ENCODE measurements around the gene CTXND1. TPM values are rescaled to one million over a fixed set of nuclear protein-coding genes. Genes with fewer than 3 reads are reported as not detected.
"Not testable (repeated sequence)": the region's sequence is repeated elsewhere in the genome, so short reads cannot be mapped to it uniquely, and the experiment has no call there.

CTXND1 gene
- not detected for total RNA-seq

- DNase-seq: no peak
- peaks cover 7% of the 10 kb centered on the region for H3K4me1 Mint-ChIP-seq
- no peak within 1 kb of the TSS for H3K27ac Mint-ChIP-seq
- no peaks in the 10 kb centered on the region for H3K9me3 Mint-ChIP-seq
- no peaks in the 10 kb centered on the region for H3K36me3 Mint-ChIP-seq (ENCODE audit: low read depth)
- peaks cover 59% of the 10 kb centered on the region for H3K27me3 Mint-ChIP-seq
- CTCF ChIA-PET: no interaction called here
- peak within 1 kb of the TSS; percentile 4 for H3K4me3 Mint-ChIP-seq
- POLR2A ChIA-PET: no interaction called here
These were observed at the start of gene CTXND1 for GRCh38 chr15:80252121-80252518. Gene CTXND1 (minus strand): TSS chr15:80252213. CDS start chr15:80201949, 50,264 bp downstream.

GRCh38 chr15:80301472-80301871, 49.5 kb upstream of the CTXND1 start:
- H3K4me1 Mint-ChIP-seq: no peaks in the 10 kb centered on the region
- CTCF ChIA-PET: no interaction called here
- no peak overlapping the region for H3K4me3 Mint-ChIP-seq
- POLR2A ChIA-PET: interaction anchor here (0.6 kb wide), 1 partner anchor 41 kb away, joined by 3 read pairs; no protein-coding TSS in a partner anchor
- H3K27ac Mint-ChIP-seq: no peak overlapping the region
- peaks cover 2% of the 10 kb centered on the region for H3K9me3 Mint-ChIP-seq
- H3K36me3 Mint-ChIP-seq (ENCODE audit: low read depth): no peaks in the 10 kb centered on the region
- H3K27me3 Mint-ChIP-seq: peaks cover 14% of the 10 kb centered on the region
- DNase-seq: no peak

- H3K9me3 Mint-ChIP-seq; DNase-seq; POLR2A ChIA-PET; H3K4me1 Mint-ChIP-seq; H3K4me3 Mint-ChIP-seq; H3K27ac Mint-ChIP-seq; H3K36me3 Mint-ChIP-seq (ENCODE audit: low read depth); CTCF ChIA-PET: not testable (repeated sequence)
- H3K27me3 Mint-ChIP-seq: peaks cover 12% of the 10 kb centered on the region
These were observed 43.8 kb upstream of the CTXND1 start for GRCh38 chr15:80295777-80296176.

- Mint-ChIP-seq H3K9me3 (no peaks in the 10 kb centered on the region), H3K4me1 (no peaks in the 10 kb centered on the region), H3K4me3 (no peak overlapping the region), H3K27ac (no peak overlapping the region), H3K27me3 (peaks cover 7% of the 10 kb centered on the region), H3K36me3 (ENCODE audit: low read depth) (no peaks in the 10 kb centered on the region)
- DNase-seq: no peak
- ChIA-PET POLR2A (no interaction called here), CTCF (no interaction called here)
These were observed 40.1 kb upstream of the CTXND1 start for GRCh38 chr15:80292079-80292478.

- H3K4me1 Mint-ChIP-seq; DNase-seq; H3K36me3 Mint-ChIP-seq (ENCODE audit: low read depth); CTCF ChIA-PET; H3K27ac Mint-ChIP-seq; POLR2A ChIA-PET; H3K27me3 Mint-ChIP-seq; H3K4me3 Mint-ChIP-seq; H3K9me3 Mint-ChIP-seq: not testable (repeated sequence)
These were observed 38.9 kb upstream of the CTXND1 start for GRCh38 chr15:80290891-80291290.

GRCh38 chr15:80289528-80290495, 37.8 kb upstream of the CTXND1 start:
- CTCF ChIA-PET: no interaction called here
- Mint-ChIP-seq H3K4me1 (no peaks in the 10 kb centered on the region), H3K27me3 (peaks cover 7% of the 10 kb centered on the region), H3K36me3 (ENCODE audit: low read depth) (no peaks in the 10 kb centered on the region), H3K4me3 (no peak overlapping the region), H3K9me3 (no peaks in the 10 kb centered on the region), H3K27ac (no peak overlapping the region)
- POLR2A ChIA-PET: no interaction called here
- DNase-seq: no peak

- H3K4me3 Mint-ChIP-seq: no peak overlapping the region
- H3K27ac Mint-ChIP-seq: no peak overlapping the region
- POLR2A ChIA-PET: no interaction called here
- no peaks in the 10 kb centered on the region for H3K36me3 Mint-ChIP-seq (ENCODE audit: low read depth)
- CTCF ChIA-PET: no interaction called here
- no peak for DNase-seq
- peaks cover 7% of the 10 kb centered on the region for H3K27me3 Mint-ChIP-seq
- H3K4me1 Mint-ChIP-seq: no peaks in the 10 kb centered on the region
- H3K9me3 Mint-ChIP-seq: no peaks in the 10 kb centered on the region
These were observed 36.1 kb upstream of the CTXND1 start for GRCh38 chr15:80288131-80288530.

- CTCF ChIA-PET: no interaction called here
- H3K4me3 Mint-ChIP-seq: no peak overlapping the region
These were observed 34.0 kb upstream of the CTXND1 start for GRCh38 chr15:80286055-80286454.

GRCh38 chr15:80285379-80285778, 33.4 kb upstream of the CTXND1 start:
- H3K27me3 Mint-ChIP-seq: peaks cover 4% of the 10 kb centered on the region
- ChIA-PET CTCF (no interaction called here), POLR2A (no interaction called here)
- no peak for DNase-seq
- H3K36me3 Mint-ChIP-seq (ENCODE audit: low read depth): no peaks in the 10 kb centered on the region
- H3K27ac Mint-ChIP-seq: no peak overlapping the region
- no peak overlapping the region for H3K4me3 Mint-ChIP-seq
- no peaks in the 10 kb centered on the region for H3K4me1 Mint-ChIP-seq
- H3K9me3 Mint-ChIP-seq: no peaks in the 10 kb centered on the region

More at GRCh38 chr15:80286055-80286454, 34.0 kb upstream of the CTXND1 start:
- DNase-seq: no peak
- Mint-ChIP-seq H3K9me3 (no peaks in the 10 kb centered on the region), H3K27me3 (peaks cover 4% of the 10 kb centered on the region), H3K27ac (no peak overlapping the region), H3K36me3 (ENCODE audit: low read depth) (no peaks in the 10 kb centered on the region), H3K4me1 (no peaks in the 10 kb centered on the region)
- POLR2A ChIA-PET: no interaction called here

GRCh38 chr15:80283531-80283930, 31.5 kb upstream of the CTXND1 start:
- no peaks in the 10 kb centered on the region for H3K9me3 Mint-ChIP-seq

GRCh38 chr15:80277147-80277546, 25.1 kb upstream of the CTXND1 start:
- Mint-ChIP-seq H3K4me1 (no peaks in the 10 kb centered on the region), H3K4me3 (no peak overlapping the region), H3K9me3 (no peaks in the 10 kb centered on the region), H3K27ac (no peak overlapping the region), H3K36me3 (ENCODE audit: low read depth) (no peaks in the 10 kb centered on the region), H3K27me3 (peaks cover 2% of the 10 kb centered on the region)
- ChIA-PET CTCF (no interaction called here), POLR2A (no interaction called here)
- DNase-seq: no peak

More at GRCh38 chr15:80283531-80283930, 31.5 kb upstream of the CTXND1 start:
- ChIA-PET CTCF (no interaction called here), POLR2A (no interaction called here)
- Mint-ChIP-seq H3K36me3 (ENCODE audit: low read depth) (no peaks in the 10 kb centered on the region), H3K4me3 (no peak overlapping the region), H3K27me3 (no peaks in the 10 kb centered on the region), H3K4me1 (no peaks in the 10 kb centered on the region), H3K27ac (no peak overlapping the region)
- DNase-seq: no peak

- no peaks in the 10 kb centered on the region for H3K36me3 Mint-ChIP-seq (ENCODE audit: low read depth)
- POLR2A ChIA-PET: no interaction called here
- no peaks in the 10 kb centered on the region for H3K4me1 Mint-ChIP-seq
- peaks cover 5% of the 10 kb centered on the region for H3K27me3 Mint-ChIP-seq
- no peak overlapping the region for H3K4me3 Mint-ChIP-seq
- no peaks in the 10 kb centered on the region for H3K9me3 Mint-ChIP-seq
- no peak for DNase-seq
- H3K27ac Mint-ChIP-seq: no peak overlapping the region
- CTCF ChIA-PET: no interaction called here
These were observed 23.9 kb upstream of the CTXND1 start for GRCh38 chr15:80275961-80276360.

- no peaks in the 10 kb centered on the region for H3K9me3 Mint-ChIP-seq
- POLR2A ChIA-PET: no interaction called here
- CTCF ChIA-PET: no interaction called here
- H3K36me3 Mint-ChIP-seq (ENCODE audit: low read depth): no peaks in the 10 kb centered on the region
- no peaks in the 10 kb centered on the region for H3K4me1 Mint-ChIP-seq
- DNase-seq: no peak
- H3K4me3 Mint-ChIP-seq: no peak overlapping the region
- H3K27me3 Mint-ChIP-seq: peaks cover 5% of the 10 kb centered on the region
- H3K27ac Mint-ChIP-seq: no peak overlapping the region
These were observed 23.0 kb upstream of the CTXND1 start for GRCh38 chr15:80274996-80275395.

- H3K36me3 Mint-ChIP-seq (ENCODE audit: low read depth): no peaks in the 10 kb centered on the region
- no peak overlapping the region for H3K4me3 Mint-ChIP-seq
- POLR2A ChIA-PET: no interaction called here
These were observed 22.5 kb upstream of the CTXND1 start for GRCh38 chr15:80274554-80274953.

More at GRCh38 chr15:80274554-80274953, 22.5 kb upstream of the CTXND1 start:
- Mint-ChIP-seq H3K9me3 (no peaks in the 10 kb centered on the region), H3K27me3 (peaks cover 5% of the 10 kb centered on the region), H3K27ac (no peak overlapping the region), H3K4me1 (no peaks in the 10 kb centered on the region)
- no peak for DNase-seq
- CTCF ChIA-PET: no interaction called here
